ENCODE measurements around the gene SNX1. TPM values are rescaled to one million over a fixed set of nuclear protein-coding genes. Genes with fewer than 3 reads are reported as not detected.

Gene SNX1
- total RNA-seq, 3 donors from 2014 or later (not counting 1 experiment from before 2014, with no cell fraction given), result 110 to 141 (median 111) TPM

DNA sequence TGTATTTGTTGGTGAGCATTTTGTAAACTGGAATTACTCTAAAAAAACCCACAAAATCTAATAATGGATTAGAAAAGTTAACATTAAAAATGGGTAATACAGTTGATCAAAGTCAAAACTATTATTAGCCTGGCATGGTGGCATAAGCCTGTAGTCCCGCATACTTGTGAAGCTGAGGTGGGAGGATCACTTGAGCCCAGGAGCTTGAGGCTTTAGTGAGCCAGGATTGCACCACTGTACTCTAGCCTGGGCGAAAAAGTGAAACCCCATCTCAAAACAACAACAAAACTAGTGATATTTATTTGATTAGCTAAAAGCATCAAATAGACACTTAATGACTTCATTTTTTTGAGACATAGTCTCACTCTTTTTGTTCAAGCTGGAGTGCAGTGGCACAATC lies 3.6 kb downstream of the SNX1 start:
- intact Hi-C loops (cut with micrococcal nuclease), result loop anchor here (5.0 to 10.0 kb wide), 2 partner anchors 53 to 905 kb away; partner anchors contain the start of gene SNX22
- H3K4me3 Mint-ChIP-seq, result no peak overlapping the region
- WGBS (ENCODE audit: insufficient coverage), result 100% methylated on average over 1 of the region's 2 CpGs

DNA sequence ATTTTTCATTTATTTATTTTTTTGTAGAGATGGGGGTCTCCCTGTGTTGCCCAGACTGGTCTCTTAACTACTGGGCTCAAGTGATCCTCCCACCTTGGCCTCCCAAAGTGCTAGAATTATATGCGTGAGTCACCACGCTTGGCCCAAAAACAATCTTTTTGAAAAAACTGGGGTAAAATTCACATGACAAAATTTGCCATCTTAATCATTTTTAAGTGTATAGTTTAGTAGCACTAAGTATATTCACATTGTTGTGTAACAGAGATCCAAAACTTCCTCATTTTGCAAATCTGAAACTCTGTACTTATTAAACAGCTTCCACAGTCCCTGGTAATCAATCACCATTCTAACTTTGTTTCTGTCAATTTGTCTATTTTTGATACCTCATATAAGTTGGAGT lies 5.2 kb downstream of the SNX1 start:
- H3K27me3 Mint-ChIP-seq (ENCODE audit: low read depth in 2 of 2), result no peaks in the 10 kb centered on the region
- no peaks in the 10 kb centered on the region for H3K36me3 ChIP-seq (ENCODE audit: control insufficient read depth, insufficient read depth, low read length)
- no peak overlapping the region for H3K4me3 ChIP-seq (ENCODE audit: low read length)
- peaks cover 47 to 51% of the 10 kb centered on the region in 2 donors for H3K4me1 Mint-ChIP-seq
- no peak for ATAC-seq
- intact Hi-C loops (cut with micrococcal nuclease), result no loop called here
- H3K9me3 ChIP-seq (ENCODE audit: control insufficient read depth, insufficient read depth, low read length), result no peaks in the 10 kb centered on the region
- H3K27me3 ChIP-seq (ENCODE audit: control insufficient read depth, insufficient read depth, low read length), result no peaks in the 10 kb centered on the region
- no peak for DNase-seq
- TF ChIP-seq, protein P1, sequence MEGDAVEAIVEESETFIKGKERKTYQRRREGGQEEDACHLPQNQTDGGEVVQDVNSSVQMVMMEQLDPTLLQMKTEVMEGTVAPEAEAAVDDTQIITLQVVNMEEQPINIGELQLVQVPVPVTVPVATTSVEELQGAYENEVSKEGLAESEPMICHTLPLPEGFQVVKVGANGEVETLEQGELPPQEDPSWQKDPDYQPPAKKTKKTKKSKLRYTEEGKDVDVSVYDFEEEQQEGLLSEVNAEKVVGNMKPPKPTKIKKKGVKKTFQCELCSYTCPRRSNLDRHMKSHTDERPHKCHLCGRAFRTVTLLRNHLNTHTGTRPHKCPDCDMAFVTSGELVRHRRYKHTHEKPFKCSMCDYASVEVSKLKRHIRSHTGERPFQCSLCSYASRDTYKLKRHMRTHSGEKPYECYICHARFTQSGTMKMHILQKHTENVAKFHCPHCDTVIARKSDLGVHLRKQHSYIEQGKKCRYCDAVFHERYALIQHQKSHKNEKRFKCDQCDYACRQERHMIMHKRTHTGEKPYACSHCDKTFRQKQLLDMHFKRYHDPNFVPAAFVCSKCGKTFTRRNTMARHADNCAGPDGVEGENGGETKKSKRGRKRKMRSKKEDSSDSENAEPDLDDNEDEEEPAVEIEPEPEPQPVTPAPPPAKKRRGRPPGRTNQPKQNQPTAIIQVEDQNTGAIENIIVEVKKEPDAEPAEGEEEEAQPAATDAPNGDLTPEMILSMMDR (IDR thresholded peaks at IDR 0.05), result no peak
- peaks cover 14% of the 10 kb centered on the region for H3K4me1 ChIP-seq (ENCODE audit: control insufficient read depth, insufficient read depth, low read length)
- no peak overlapping the region for H3K4me3 Mint-ChIP-seq
- H3K27ac ChIP-seq (ENCODE audit: low read length), result no peak overlapping the region
- peak overlapping the region in 1 of 2 donors; percentile 27 for H3K27ac Mint-ChIP-seq
- WGBS (ENCODE audit: insufficient coverage), result 85% methylated on average over 2 of the region's 2 CpGs
- H3K9me3 Mint-ChIP-seq, result no peaks in the 10 kb centered on the region
- H3K36me3 Mint-ChIP-seq, result no peaks in the 10 kb centered on the region

More for the DNA sequence above, 3.6 kb downstream of the SNX1 start:
- H3K36me3 Mint-ChIP-seq, result no peaks in the 10 kb centered on the region
- no peaks in the 10 kb centered on the region for H3K9me3 Mint-ChIP-seq
- no peak for DNase-seq
- no peaks in the 10 kb centered on the region for H3K27me3 Mint-ChIP-seq (ENCODE audit: low read depth in 2 of 2)
- H3K4me1 ChIP-seq (ENCODE audit: control insufficient read depth, insufficient read depth, low read length), result peaks cover 27% of the 10 kb centered on the region
- no peak for ATAC-seq
- peak overlapping the region in 1 of 2 donors; percentile 10 for H3K27ac Mint-ChIP-seq
- H3K27me3 ChIP-seq (ENCODE audit: control insufficient read depth, insufficient read depth, low read length), result no peaks in the 10 kb centered on the region
- peaks cover 58 to 62% of the 10 kb centered on the region in 2 donors for H3K4me1 Mint-ChIP-seq
- H3K27ac ChIP-seq (ENCODE audit: low read length), result no peak overlapping the region
- H3K9me3 ChIP-seq (ENCODE audit: control insufficient read depth, insufficient read depth, low read length), result no peaks in the 10 kb centered on the region
- no peak overlapping the region for H3K4me3 ChIP-seq (ENCODE audit: low read length)
- TF ChIP-seq, protein P1 (IDR thresholded peaks at IDR 0.05), result no peak
- H3K36me3 ChIP-seq (ENCODE audit: control insufficient read depth, insufficient read depth, low read length), result no peaks in the 10 kb centered on the region

DNA sequence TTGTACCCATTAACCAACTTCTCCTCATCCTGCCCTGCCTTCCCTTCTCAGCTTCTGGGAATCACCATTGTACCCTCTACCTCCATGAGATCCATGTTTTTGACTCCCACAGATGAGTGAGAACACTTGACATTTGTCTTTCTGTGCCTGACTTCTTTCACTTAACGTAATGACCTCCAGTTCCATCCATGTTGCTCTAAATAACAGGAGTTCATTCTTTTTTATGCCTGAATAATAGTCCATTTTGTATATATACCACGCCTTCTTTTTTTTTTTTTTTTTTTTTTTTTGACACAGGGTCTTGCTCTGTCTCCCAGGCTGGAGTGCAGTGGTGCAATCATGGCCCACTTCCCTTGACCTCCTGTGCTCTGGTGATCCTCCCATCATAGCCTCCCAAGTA lies 6.7 kb downstream of the SNX1 start:
- no peak overlapping the region for H3K27ac ChIP-seq (ENCODE audit: low read length)
- H3K27me3 ChIP-seq (ENCODE audit: control insufficient read depth, insufficient read depth, low read length), result no peaks in the 10 kb centered on the region
- Mint-ChIP-seq H3K9me3 (no peaks in the 10 kb centered on the region), H3K4me1 (peaks cover 46 to 50% of the 10 kb centered on the region in 2 donors), H3K27me3 (ENCODE audit: low read depth in 2 of 2) (no peaks in the 10 kb centered on the region), H3K4me3 (no peak overlapping the region), H3K27ac (no peak overlapping the region), H3K36me3 (no peaks in the 10 kb centered on the region)
- ATAC-seq, result no peak
- no peaks in the 10 kb centered on the region for H3K9me3 ChIP-seq (ENCODE audit: control insufficient read depth, insufficient read depth, low read length)
- WGBS (ENCODE audit: insufficient coverage), result 100% methylated on average over 2 of the region's 2 CpGs
- intact Hi-C loops (cut with micrococcal nuclease), result no loop called here
- TF ChIP-seq, protein P1 (IDR thresholded peaks at IDR 0.05), result no peak
- no peak for DNase-seq
- H3K4me1 ChIP-seq (ENCODE audit: control insufficient read depth, insufficient read depth, low read length), result no peaks in the 10 kb centered on the region
- no peak overlapping the region for H3K4me3 ChIP-seq (ENCODE audit: low read length)
- H3K36me3 ChIP-seq (ENCODE audit: control insufficient read depth, insufficient read depth, low read length), result no peaks in the 10 kb centered on the region

DNA sequence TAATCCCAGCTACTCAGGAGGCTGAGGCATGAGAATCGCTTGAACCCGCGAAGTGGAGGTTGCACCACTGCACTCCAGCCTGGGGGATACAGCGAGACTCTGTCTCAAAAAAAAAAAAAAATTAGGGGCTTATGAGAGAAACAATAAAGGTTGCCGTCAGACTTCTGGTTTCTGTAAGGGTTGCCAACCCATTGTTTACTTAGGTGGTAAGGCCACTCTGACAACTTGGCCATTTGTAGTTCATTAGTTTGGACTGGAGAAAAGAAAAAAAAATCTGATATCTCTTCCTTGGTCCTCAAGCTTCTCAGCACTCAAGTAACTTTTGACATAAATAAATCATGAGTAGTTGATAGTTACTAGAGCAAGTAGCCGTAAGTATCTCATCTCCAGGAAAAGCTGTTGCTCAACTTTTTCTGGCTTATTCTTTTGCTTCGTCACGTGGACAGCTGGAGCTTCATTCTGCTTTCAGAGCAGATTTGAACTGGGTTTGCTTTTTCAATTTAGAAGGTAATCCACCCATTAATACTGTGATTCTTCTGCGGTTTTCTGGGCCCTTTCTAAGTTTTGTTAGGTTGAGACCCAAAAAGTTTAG lies 9.4 kb downstream of the SNX1 start:
- Histone ChIP-seq H3K27me3 (ENCODE audit: control insufficient read depth, insufficient read depth, low read length) (no peaks in the 10 kb centered on the region), H3K27ac (ENCODE audit: low read length) (no peak overlapping the region), H3K36me3 (ENCODE audit: control insufficient read depth, insufficient read depth, low read length) (no peaks in the 10 kb centered on the region), H3K9me3 (ENCODE audit: control insufficient read depth, insufficient read depth, low read length) (no peaks in the 10 kb centered on the region), H3K4me3 (ENCODE audit: low read length) (no peak overlapping the region), H3K4me1 (ENCODE audit: control insufficient read depth, insufficient read depth, low read length) (peaks cover 4% of the 10 kb centered on the region)
- DNase-seq (no peak), ATAC-seq (no peak)
- no peaks in the 10 kb centered on the region for H3K9me3 Mint-ChIP-seq
- no peak overlapping the region for H3K27ac Mint-ChIP-seq
- H3K27me3 Mint-ChIP-seq (ENCODE audit: low read depth in 2 of 2), result no peaks in the 10 kb centered on the region
- intact Hi-C loops (cut with micrococcal nuclease), result no loop called here
- WGBS (ENCODE audit: insufficient coverage), result 94% methylated on average over 8 of the region's 9 CpGs
- no peaks in the 10 kb centered on the region for H3K36me3 Mint-ChIP-seq
- peaks cover 47 to 48% of the 10 kb centered on the region in 2 donors for H3K4me1 Mint-ChIP-seq
- H3K4me3 Mint-ChIP-seq, result no peak overlapping the region
- TF ChIP-seq, protein P1 (IDR thresholded peaks at IDR 0.05), result no peak

Data from natural killer cell (primary cell).